A673 (cell line): ENCODE measurements around the gene IQCH.

Source experiments
- CTCF ChIP-seq: fragments of 300-800, 200-600 bp; sonication (generic); conservative IDR thresholded peaks from 2 replicates; pipeline ENCODE4 v1.5.1; 2017; ENCODE audit warnings: low read depth, mild to moderate bottlenecking, antibody characterized with exemption, low read length, moderate library complexity, mixed read lengths
- EZH2 ChIP-seq: fragments of 200-600 bp; sonication (generic); IDR thresholded peaks from 2 replicates; pipeline ENCODE4 v1.6.1; 2017; ENCODE audit warnings: borderline replicate concordance, low read depth, mild to moderate bottlenecking, mixed read lengths, antibody characterized with exemption, low read length; ENCODE audit not compliant: poor library complexity, severe bottlenecking

- TF ChIP-seq CTCF (no peak), EZH2 (no peak)
These were observed 151.8 kb downstream of the IQCH start for GRCh38 chr15:67406257-67406861.
